Naive B cell (primary cell): ENCODE results near the gene CYB5B. TPM values are rescaled to one million over a fixed set of nuclear protein-coding genes. Genes with fewer than 3 reads are reported as not detected.
A peak's percentile ranks its signal among the peaks of the same experiment; 100 is the strongest.
"Not testable (repeated sequence)": the region's sequence is repeated elsewhere in the genome, so short reads cannot be mapped to it uniquely, and the experiment has no call there.

Source experiments
- ATAC-seq, 2 donors: fragments of 150-1000 bp; cut with Tn5 transposase; 2 replicates each; pipeline ENCODE4 v1.10.0; 2021; ENCODE audit warnings: low read depth in 2 of 2, mild to moderate bottlenecking in 2 of 2, moderate library complexity in 2 of 2
- DNase-seq: peaks from one replicate; pipeline ENCODE4 v3.0.0; 2022
- H3K27ac Mint-ChIP-seq, 6 donors: one replicate each; pipeline ENCODE4 v1.8.0; 2020 to 2022; ENCODE audit warnings: mild to moderate bottlenecking in 6 of 6, mixed read lengths in 6 of 6, moderate library complexity in 5 of 6, inconsistent platforms in 2 of 6
- H3K27me3 Mint-ChIP-seq, 3 donors: one replicate each; pipeline ENCODE4 v1.8.0; 2021 to 2022; ENCODE audit warnings: mixed read lengths in 3 of 3, mild to moderate bottlenecking in 1 of 3
- H3K36me3 Mint-ChIP-seq, 2 donors: one replicate each; pipeline ENCODE4 v1.8.0; 2020 to 2022; ENCODE audit warnings: mixed read lengths in 2 of 2, inconsistent platforms in 1 of 2, mild to moderate bottlenecking in 1 of 2
- H3K4me1 Mint-ChIP-seq, 3 donors: one replicate each; pipeline ENCODE4 v1.8.0; 2020 to 2022; ENCODE audit warnings: mixed read lengths in 3 of 3, inconsistent platforms in 1 of 3, mild to moderate bottlenecking in 1 of 3, moderate library complexity in 1 of 3
- H3K4me3 Mint-ChIP-seq, 8 donors: one replicate each; pipeline ENCODE4 v1.8.0; 2020 to 2022; ENCODE audit warnings: mild to moderate bottlenecking in 8 of 8, mixed read lengths in 8 of 8, moderate library complexity in 8 of 8, inconsistent platforms in 2 of 8
- H3K9me3 Mint-ChIP-seq, 7 donors: one replicate each; pipeline ENCODE4 v1.8.0; 2020 to 2022; ENCODE audit warnings: mixed read lengths in 7 of 7, mild to moderate bottlenecking in 5 of 7, inconsistent platforms in 2 of 7, moderate library complexity in 1 of 7
- polyA plus RNA-seq, 6 donors: library from polyadenylated mRNA; unstranded; fragments of 300-500 nt; fragmentation: Illumina TruSeq; gene quantifications; one replicate each; pipeline ENCODE4 v1.2.3, GENCODE V29; 2021; ENCODE audit warnings: low read depth in 6 of 6

CYB5B gene
- polyA plus RNA-seq, 6 donors from 2014 or later: 68.3 to 107 (median 103) TPM

DNA sequence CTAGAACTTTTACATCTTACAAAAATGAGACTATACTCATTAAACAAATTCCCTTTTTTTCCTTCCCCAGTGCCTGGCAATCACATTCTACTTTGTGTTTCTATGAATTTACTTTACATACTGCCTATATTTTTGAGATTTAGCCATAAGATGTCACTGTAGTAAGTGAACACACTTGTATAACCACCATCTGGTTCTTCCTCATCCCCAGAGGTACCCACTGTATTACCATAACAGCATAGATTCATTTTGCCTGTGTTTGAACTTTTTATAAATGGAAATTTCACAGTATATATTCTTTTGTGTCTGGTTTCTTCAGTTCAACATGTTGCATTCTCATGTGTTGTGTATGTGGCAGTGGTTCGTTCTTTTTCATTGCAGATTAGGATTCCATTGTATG, 15.8 kb downstream of the CYB5B start:
- no peak for DNase-seq
- Mint-ChIP-seq H3K27me3 (no peaks in the 10 kb centered on the region), H3K4me1 (peaks cover 49 to 79% (median 73%) of the 10 kb centered on the region in 3 donors), H3K9me3 (no peaks in the 10 kb centered on the region), H3K27ac (peak overlapping the region in 5 of 6 donors; percentile 6 to 89 (median 56)), H3K36me3 (no peaks in the 10 kb centered on the region), H3K4me3 (no peak overlapping the region)
- ATAC-seq: no peak

DNA sequence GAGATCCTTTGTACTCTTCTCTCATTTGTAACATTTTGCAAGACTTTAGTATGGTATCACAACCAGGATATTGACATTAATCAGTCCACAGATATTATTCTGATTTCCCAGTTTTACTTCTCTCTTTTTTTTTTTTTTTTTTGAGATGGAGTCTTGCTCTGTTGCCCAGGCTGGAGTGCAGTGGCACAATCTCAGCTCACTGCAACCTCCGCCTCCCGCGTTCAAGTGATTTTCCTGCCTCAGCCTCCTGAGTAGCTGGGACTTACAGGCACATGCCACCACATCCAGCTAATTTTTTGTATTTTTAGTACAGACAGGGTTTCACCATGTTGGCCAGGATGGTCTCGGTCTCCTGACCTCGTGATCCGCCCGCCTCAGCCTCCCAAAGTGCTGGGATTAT, 16.6 kb downstream of the CYB5B start:
- not testable (repeated sequence) for H3K27me3 Mint-ChIP-seq, H3K9me3 Mint-ChIP-seq, DNase-seq, ATAC-seq, H3K36me3 Mint-ChIP-seq
- Mint-ChIP-seq H3K4me3 (peak overlapping the region in 1 of 8 donors; percentile 72), H3K27ac (peak overlapping the region in 5 of 6 donors; percentile 19 to 71 (median 34)), H3K4me1 (peaks cover 47 to 75% (median 69%) of the 10 kb centered on the region in 3 donors)

DNA sequence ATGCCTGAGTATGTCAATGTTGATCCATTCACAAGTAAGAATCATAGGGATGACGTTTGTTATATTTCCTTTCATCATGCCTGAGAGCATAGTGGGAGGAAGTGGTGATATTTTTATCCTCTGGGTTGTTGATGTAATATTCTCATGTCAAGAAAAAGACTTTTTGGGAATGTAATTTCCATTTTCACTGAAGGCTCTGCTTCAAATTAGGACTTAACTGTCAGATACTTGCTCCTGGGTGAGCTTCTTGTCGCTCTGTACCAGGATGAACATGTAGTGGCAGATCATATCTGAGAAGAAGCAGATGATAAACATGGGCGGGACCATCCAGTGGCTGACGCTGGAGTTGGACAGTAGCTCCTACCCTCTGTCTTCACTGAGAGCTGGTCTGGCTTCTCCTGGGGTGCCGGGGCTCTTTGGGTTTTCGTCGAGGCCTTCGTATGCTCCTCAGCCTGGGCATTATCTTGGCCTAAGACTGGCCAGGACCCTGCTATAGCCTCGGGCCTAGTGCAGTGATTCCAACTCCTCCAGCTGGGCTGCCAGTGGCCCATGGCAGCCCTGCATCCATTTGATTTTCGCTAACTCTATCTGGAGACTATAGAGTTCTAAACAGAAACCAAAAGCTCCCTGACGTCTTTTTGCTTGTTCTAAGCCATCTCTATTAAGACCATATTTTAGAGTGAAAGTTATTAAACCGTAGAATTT, 19.7 kb downstream of the CYB5B start:
- Mint-ChIP-seq H3K27ac (peak overlapping the region; percentile 91 to 97 (median 95)), H3K4me1 (peaks cover 27 to 47% (median 40%) of the 10 kb centered on the region in 3 donors), H3K36me3 (peaks cover 7 to 15% of the 10 kb centered on the region in 2 donors), H3K27me3 (no peaks in the 10 kb centered on the region), H3K9me3 (no peaks in the 10 kb centered on the region), H3K4me3 (peak overlapping the region; percentile 73 to 89 (median 86))
- DNase-seq: no peak
- ATAC-seq: peak; percentile 78 to 83

GRCh38 chr16:69444873-69445517, 20.6 kb downstream of the CYB5B start:
- ATAC-seq: peak in 1 of 2 donors; percentile 31
- no peak for DNase-seq
- H3K9me3 Mint-ChIP-seq: no peaks in the 10 kb centered on the region
- peak overlapping the region; percentile 36 to 97 (median 92) for H3K27ac Mint-ChIP-seq
- H3K4me1 Mint-ChIP-seq: peaks cover 27 to 42% (median 38%) of the 10 kb centered on the region in 3 donors
- no peaks in the 10 kb centered on the region for H3K27me3 Mint-ChIP-seq
- peaks cover 11 to 23% of the 10 kb centered on the region in 2 donors for H3K36me3 Mint-ChIP-seq
- H3K4me3 Mint-ChIP-seq: peak overlapping the region; percentile 73 to 89 (median 86)

- H3K4me1 Mint-ChIP-seq: peaks cover 12 to 16% (median 15%) of the 10 kb centered on the region in 3 donors
- H3K27me3 Mint-ChIP-seq: no peaks in the 10 kb centered on the region
- ATAC-seq: no peak
- H3K4me3 Mint-ChIP-seq: no peak overlapping the region
- DNase-seq: no peak
- H3K36me3 Mint-ChIP-seq: peaks cover 11 to 28% of the 10 kb centered on the region in 2 donors
- H3K27ac Mint-ChIP-seq: peak overlapping the region in 2 of 6 donors; percentile 41 to 57
- H3K9me3 Mint-ChIP-seq: no peaks in the 10 kb centered on the region
Observed at GRCh38 chr16:69448470-69449193, 24.2 kb downstream of the CYB5B start.

- H3K27me3 Mint-ChIP-seq: no peaks in the 10 kb centered on the region
- ATAC-seq: no peak
- H3K4me3 Mint-ChIP-seq: no peak overlapping the region
- no peak for DNase-seq
- no peaks in the 10 kb centered on the region for H3K9me3 Mint-ChIP-seq
- H3K36me3 Mint-ChIP-seq: peaks cover 11 to 36% of the 10 kb centered on the region in 2 donors
- peak overlapping the region in 1 of 6 donors; percentile 37 for H3K27ac Mint-ChIP-seq
- peaks cover 0 to 8% (median 0%) of the 10 kb centered on the region in 3 donors for H3K4me1 Mint-ChIP-seq
Observed at GRCh38 chr16:69451166-69451565, 26.7 kb downstream of the CYB5B start.

GRCh38 chr16:69453936-69454335, 29.5 kb downstream of the CYB5B start:
- no peaks in the 10 kb centered on the region for H3K9me3 Mint-ChIP-seq
- H3K36me3 Mint-ChIP-seq: peaks cover 5 to 22% of the 10 kb centered on the region in 2 donors
- no peak overlapping the region for H3K4me3 Mint-ChIP-seq
- peak overlapping the region in 1 of 6 donors; percentile 8 for H3K27ac Mint-ChIP-seq
- DNase-seq (no peak), ATAC-seq (no peak)
- no peaks in the 10 kb centered on the region for H3K27me3 Mint-ChIP-seq
- peaks cover 0 to 4% (median 0%) of the 10 kb centered on the region in 3 donors for H3K4me1 Mint-ChIP-seq

GRCh38 chr16:69463876-69464275, 39.5 kb downstream of the CYB5B start:
- H3K4me1 Mint-ChIP-seq: peaks cover 12 to 28% (median 22%) of the 10 kb centered on the region in 3 donors
- ATAC-seq: no peak
- peak overlapping the region in 5 of 6 donors; percentile 18 to 85 (median 61) for H3K27ac Mint-ChIP-seq

DNA sequence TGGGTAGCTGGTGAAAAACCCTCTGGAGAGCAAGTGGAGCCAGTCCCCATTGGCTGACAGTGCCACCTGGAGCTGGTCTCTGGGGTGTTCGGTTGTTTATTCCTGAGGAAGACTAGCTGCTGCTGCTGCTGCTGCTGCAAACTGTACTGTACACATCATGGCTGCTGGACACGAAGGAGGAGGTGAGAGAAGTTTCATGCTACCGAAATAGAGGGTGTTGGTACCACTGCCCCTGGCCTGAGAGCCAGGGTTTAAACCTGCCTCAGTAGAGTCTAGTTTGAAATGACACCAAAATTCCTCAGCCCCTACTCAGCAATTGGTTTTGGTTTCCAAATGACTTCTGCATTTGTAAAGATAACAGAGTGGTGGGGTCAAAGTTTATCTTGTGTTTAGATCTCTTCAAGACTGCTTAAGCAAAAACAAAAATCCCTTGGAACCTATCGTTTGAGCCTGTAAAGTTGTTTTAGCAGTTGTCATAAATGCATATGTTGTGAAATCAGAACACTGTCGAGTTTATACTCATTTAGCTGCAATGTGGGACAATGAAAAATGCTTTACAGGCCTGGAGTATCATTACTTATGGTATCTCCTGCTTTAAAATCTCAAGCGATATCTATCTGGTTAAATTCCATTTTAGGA, 40.8 kb downstream of the CYB5B start:
- peak overlapping the region in 5 of 8 donors; percentile 18 to 67 (median 59) for H3K4me3 Mint-ChIP-seq
- ATAC-seq: peak; percentile 65 to 76
- H3K27ac Mint-ChIP-seq: peak overlapping the region; percentile 59 to 93 (median 86)
- no peaks in the 10 kb centered on the region for H3K27me3 Mint-ChIP-seq
- peaks cover 19 to 36% (median 30%) of the 10 kb centered on the region in 3 donors for H3K4me1 Mint-ChIP-seq
- peaks cover 0 to 2% (median 0%) of the 10 kb centered on the region in 7 donors for H3K9me3 Mint-ChIP-seq
- no peak for DNase-seq
- peaks cover 5 to 7% of the 10 kb centered on the region in 2 donors for H3K36me3 Mint-ChIP-seq

More at GRCh38 chr16:69463876-69464275, 39.5 kb downstream of the CYB5B start:
- no peak for DNase-seq
- Mint-ChIP-seq H3K9me3 (no peaks in the 10 kb centered on the region), H3K36me3 (peaks cover 5 to 7% of the 10 kb centered on the region in 2 donors), H3K4me3 (no peak overlapping the region), H3K27me3 (no peaks in the 10 kb centered on the region)

GRCh38 chr16:69465881-69466280, 41.5 kb downstream of the CYB5B start:
- Mint-ChIP-seq H3K27ac (peak overlapping the region; percentile 1 to 93 (median 66)), H3K27me3 (no peaks in the 10 kb centered on the region), H3K36me3 (peaks cover 5 to 7% of the 10 kb centered on the region in 2 donors), H3K9me3 (peaks cover 0 to 2% (median 0%) of the 10 kb centered on the region in 7 donors), H3K4me3 (no peak overlapping the region), H3K4me1 (peaks cover 21 to 43% (median 34%) of the 10 kb centered on the region in 3 donors)
- ATAC-seq (peak; percentile 30 to 46), DNase-seq (no peak)

DNA sequence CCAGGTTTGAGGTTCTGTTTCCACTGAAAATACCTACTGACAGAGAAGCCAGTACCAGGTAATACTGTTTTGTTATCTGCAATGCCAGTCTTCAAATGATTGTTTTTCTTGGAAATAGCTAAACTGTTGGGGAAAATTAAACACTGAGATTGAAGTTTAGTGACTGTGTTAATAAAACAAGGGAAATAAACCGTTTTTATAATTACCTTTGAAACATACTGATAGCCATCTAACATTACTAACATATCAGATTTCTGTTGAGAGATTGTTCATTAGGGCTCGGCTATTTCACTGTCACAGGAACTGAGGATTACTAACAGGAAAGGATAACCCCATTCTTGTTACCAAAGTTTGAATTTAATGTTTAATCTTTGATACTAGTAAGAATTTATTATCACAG, 42.1 kb downstream of the CYB5B start:
- peaks cover 0 to 2% (median 0%) of the 10 kb centered on the region in 7 donors for H3K9me3 Mint-ChIP-seq
- DNase-seq (no peak), ATAC-seq (no peak)
- H3K4me1 Mint-ChIP-seq: peaks cover 25 to 50% (median 40%) of the 10 kb centered on the region in 3 donors
- no peak overlapping the region for H3K27ac Mint-ChIP-seq
- H3K4me3 Mint-ChIP-seq: no peak overlapping the region
- H3K27me3 Mint-ChIP-seq: no peaks in the 10 kb centered on the region
- peaks cover 5 to 7% of the 10 kb centered on the region in 2 donors for H3K36me3 Mint-ChIP-seq

GRCh38 chr16:69467080-69467479, 42.7 kb downstream of the CYB5B start:
- ATAC-seq: no peak
- no peaks in the 10 kb centered on the region for H3K27me3 Mint-ChIP-seq
- H3K4me3 Mint-ChIP-seq: no peak overlapping the region
- peaks cover 0 to 2% (median 0%) of the 10 kb centered on the region in 7 donors for H3K9me3 Mint-ChIP-seq
- peaks cover 25 to 53% (median 40%) of the 10 kb centered on the region in 3 donors for H3K4me1 Mint-ChIP-seq
- DNase-seq: no peak
- H3K27ac Mint-ChIP-seq: peak overlapping the region in 2 of 6 donors; percentile 44 to 47
- H3K36me3 Mint-ChIP-seq: peaks cover 5 to 7% of the 10 kb centered on the region in 2 donors
